IPS-15b (cell line): ENCODE measurements around the gene DMGDH.
A peak's percentile ranks its signal among the peaks of the same experiment; 100 is the strongest.

Experiments used
- H3K27me3 ChIP-seq: one replicate; pipeline ENCODE4 v1.6.1; 2013; ENCODE audit warnings: low read length; ENCODE audit not compliant: control insufficient read depth, insufficient read depth
- H3K36me3 ChIP-seq: one replicate; pipeline ENCODE4 v1.6.1; 2013; ENCODE audit warnings: low read length; ENCODE audit not compliant: control insufficient read depth, insufficient read depth
- H3K4me1 ChIP-seq: one replicate; pipeline ENCODE4 v1.6.1; 2013; ENCODE audit warnings: mild to moderate bottlenecking, low read length; ENCODE audit not compliant: control insufficient read depth, insufficient read depth
- H3K4me3 ChIP-seq: one replicate; pipeline ENCODE4 v1.5.1; 2013; ENCODE audit warnings: low read depth, low read length
- H3K9ac ChIP-seq: one replicate; pipeline ENCODE4 v1.6.1; 2013; ENCODE audit warnings: low read depth, mild to moderate bottlenecking, low read length
- H3K9me3 ChIP-seq: one replicate; pipeline ENCODE4 v1.6.1; 2013; ENCODE audit warnings: mild to moderate bottlenecking, low read length; ENCODE audit not compliant: control insufficient read depth, insufficient read depth

DMGDH gene

GRCh38 chr5:79030663-79031484 is 38.6 kb downstream of the DMGDH start:
- Histone ChIP-seq H3K36me3 (no peaks in the 10 kb centered on the region), H3K4me3 (no peak overlapping the region), H3K27me3 (no peaks in the 10 kb centered on the region), H3K9me3 (no peaks in the 10 kb centered on the region), H3K4me1 (no peaks in the 10 kb centered on the region), H3K9ac (no peak overlapping the region)

GRCh38 chr5:79025054-79025472 is 44.4 kb downstream of the DMGDH start:
- H3K27me3 ChIP-seq = no peaks in the 10 kb centered on the region
- no peaks in the 10 kb centered on the region for H3K9me3 ChIP-seq
- no peaks in the 10 kb centered on the region for H3K36me3 ChIP-seq
- peak overlapping the region; percentile 49 for H3K4me3 ChIP-seq
- H3K4me1 ChIP-seq = peaks cover 16% of the 10 kb centered on the region
- H3K9ac ChIP-seq = peak overlapping the region; percentile 80

- Histone ChIP-seq H3K4me1 (peaks cover 16% of the 10 kb centered on the region), H3K36me3 (no peaks in the 10 kb centered on the region), H3K27me3 (no peaks in the 10 kb centered on the region), H3K4me3 (no peak overlapping the region), H3K9ac (no peak overlapping the region), H3K9me3 (no peaks in the 10 kb centered on the region)
Observed at GRCh38 chr5:79023947-79024346, 45.5 kb downstream of the DMGDH start.

GRCh38 chr5:79023348-79023747 is 46.1 kb downstream of the DMGDH start:
- Histone ChIP-seq H3K9ac (no peak overlapping the region), H3K27me3 (no peaks in the 10 kb centered on the region), H3K4me3 (no peak overlapping the region), H3K9me3 (no peaks in the 10 kb centered on the region), H3K4me1 (peaks cover 16% of the 10 kb centered on the region), H3K36me3 (no peaks in the 10 kb centered on the region)

GRCh38 chr5:79022771-79023170 is 46.7 kb downstream of the DMGDH start:
- Histone ChIP-seq H3K36me3 (no peaks in the 10 kb centered on the region), H3K27me3 (no peaks in the 10 kb centered on the region), H3K4me3 (no peak overlapping the region), H3K4me1 (peaks cover 16% of the 10 kb centered on the region), H3K9me3 (no peaks in the 10 kb centered on the region), H3K9ac (no peak overlapping the region)

GRCh38 chr5:79021753-79022152 is 47.7 kb downstream of the DMGDH start:
- no peaks in the 10 kb centered on the region for H3K36me3 ChIP-seq
- peak overlapping the region; percentile 14 for H3K4me3 ChIP-seq
- H3K9me3 ChIP-seq = no peaks in the 10 kb centered on the region
- no peak overlapping the region for H3K9ac ChIP-seq
- H3K27me3 ChIP-seq = no peaks in the 10 kb centered on the region
- H3K4me1 ChIP-seq = peaks cover 16% of the 10 kb centered on the region

- no peaks in the 10 kb centered on the region for H3K27me3 ChIP-seq
- peak overlapping the region; percentile 14 for H3K4me3 ChIP-seq
- H3K4me1 ChIP-seq = peaks cover 16% of the 10 kb centered on the region
- no peak overlapping the region for H3K9ac ChIP-seq
- no peaks in the 10 kb centered on the region for H3K9me3 ChIP-seq
- H3K36me3 ChIP-seq = no peaks in the 10 kb centered on the region
Observed at GRCh38 chr5:79020861-79021561, 48.5 kb downstream of the DMGDH start.

GRCh38 chr5:79014631-79015030 is 54.8 kb downstream of the DMGDH start:
- Histone ChIP-seq H3K9ac (no peak overlapping the region), H3K27me3 (no peaks in the 10 kb centered on the region), H3K9me3 (no peaks in the 10 kb centered on the region), H3K4me3 (no peak overlapping the region), H3K4me1 (no peaks in the 10 kb centered on the region), H3K36me3 (no peaks in the 10 kb centered on the region)

GRCh38 chr5:79011869-79012268 is 57.6 kb downstream of the DMGDH start:
- no peaks in the 10 kb centered on the region for H3K27me3 ChIP-seq
- no peak overlapping the region for H3K9ac ChIP-seq
- no peaks in the 10 kb centered on the region for H3K4me1 ChIP-seq
- no peak overlapping the region for H3K4me3 ChIP-seq
- H3K9me3 ChIP-seq = no peaks in the 10 kb centered on the region
- no peaks in the 10 kb centered on the region for H3K36me3 ChIP-seq

- H3K9me3 ChIP-seq = no peaks in the 10 kb centered on the region
- H3K4me1 ChIP-seq = no peaks in the 10 kb centered on the region
- no peak overlapping the region for H3K4me3 ChIP-seq
- H3K9ac ChIP-seq = no peak overlapping the region
- H3K27me3 ChIP-seq = no peaks in the 10 kb centered on the region
- no peaks in the 10 kb centered on the region for H3K36me3 ChIP-seq
Observed at GRCh38 chr5:79011219-79011836, 58.1 kb downstream of the DMGDH start.

- Histone ChIP-seq H3K4me1 (no peaks in the 10 kb centered on the region), H3K4me3 (no peak overlapping the region), H3K27me3 (no peaks in the 10 kb centered on the region), H3K9ac (no peak overlapping the region), H3K9me3 (no peaks in the 10 kb centered on the region), H3K36me3 (no peaks in the 10 kb centered on the region)
Observed at GRCh38 chr5:79008362-79008761, 61.1 kb downstream of the DMGDH start.

- H3K27me3 ChIP-seq = no peaks in the 10 kb centered on the region
- H3K9ac ChIP-seq = no peak overlapping the region
- no peaks in the 10 kb centered on the region for H3K9me3 ChIP-seq
- no peaks in the 10 kb centered on the region for H3K4me1 ChIP-seq
- H3K4me3 ChIP-seq = no peak overlapping the region
- no peaks in the 10 kb centered on the region for H3K36me3 ChIP-seq
Observed at GRCh38 chr5:79007872-79008271, 61.6 kb downstream of the DMGDH start.
